ENCODE measurements around the gene PPP3CA. TPM values are rescaled to one million over a fixed set of nuclear protein-coding genes. Genes with fewer than 3 reads are reported as not detected.

PPP3CA gene
- total RNA-seq, 1 experiment from 2014 or later: 40.2 TPM

GRCh38 chr4:101071241-101071640, 276.1 kb downstream of the PPP3CA start:
- H2AFZ ChIP-seq: no peak overlapping the region
- BruUV-seq (replicated peaks): no TSS peak
- ChIA-PET CTCF (no interaction called here), POLR2A (ENCODE audit: unreplicated experiment) (no interaction called here)
- no peak for DNase-seq
- H3K27me3 ChIP-seq (ENCODE audit: insufficient read depth, low read depth): no peaks in the 10 kb centered on the region
- no peaks in the 10 kb centered on the region for H3K36me3 ChIP-seq (ENCODE audit: low read depth)
- H3K9me3 ChIP-seq (ENCODE audit: insufficient read depth, low read depth): no peaks in the 10 kb centered on the region
- H3K9me2 ChIP-seq (ENCODE audit: insufficient read depth): no peaks in the 10 kb centered on the region
- no peaks in the 10 kb centered on the region for H3K79me2 ChIP-seq (ENCODE audit: low read depth)
- no peak overlapping the region for H3K4me2 ChIP-seq
- H3K4me1 ChIP-seq (replicated peaks; ENCODE audit: insufficient read depth): no peaks in the 10 kb centered on the region
- H3K4me3 ChIP-seq: no peak overlapping the region
- no peaks in the 10 kb centered on the region for H3F3A ChIP-seq (ENCODE audit: insufficient read depth, low read depth)
- H4K20me1 ChIP-seq (ENCODE audit: insufficient read depth): no peaks in the 10 kb centered on the region
- no peak overlapping the region for H3K27ac ChIP-seq
- no peak for TF ChIP-seq CTCF (conservative IDR thresholded peaks at IDR 0.05)
- no peak for TF ChIP-seq EZH2 (IDR thresholded peaks at IDR 0.05; ENCODE audit: low read depth)
- intact Hi-C loops (cut with micrococcal nuclease; ENCODE audit: unreplicated experiment): no loop called here

DNA sequence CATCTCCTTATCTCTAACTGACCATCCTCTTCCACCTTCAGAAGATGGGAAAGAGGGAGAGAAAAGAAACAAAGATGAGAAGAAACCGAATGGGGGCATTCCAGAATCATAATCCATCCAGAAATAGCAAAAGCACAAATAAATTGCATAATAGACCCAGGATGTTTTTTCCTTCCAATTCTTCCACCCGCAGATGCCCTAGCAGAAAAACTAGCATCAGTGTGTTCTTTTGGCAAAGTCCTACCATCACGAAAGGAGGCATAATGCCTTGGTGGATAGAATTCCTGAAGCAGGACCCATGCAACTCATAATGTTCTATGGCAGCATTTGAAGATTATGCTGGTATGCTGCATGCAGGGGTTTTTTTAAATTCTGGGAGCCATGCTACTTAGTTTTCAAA, 279.2 kb downstream of the PPP3CA start:
- TF ChIP-seq CTCF (conservative IDR thresholded peaks at IDR 0.05) (no peak), EZH2 (IDR thresholded peaks at IDR 0.05; ENCODE audit: low read depth) (no peak)
- H3K79me2 ChIP-seq (ENCODE audit: low read depth): no peaks in the 10 kb centered on the region
- H3K4me1 ChIP-seq (replicated peaks; ENCODE audit: insufficient read depth): no peaks in the 10 kb centered on the region
- no peaks in the 10 kb centered on the region for H3K9me2 ChIP-seq (ENCODE audit: insufficient read depth)
- no peaks in the 10 kb centered on the region for H3K27me3 ChIP-seq (ENCODE audit: insufficient read depth, low read depth)
- no peak for DNase-seq
- no peak overlapping the region for H3K4me3 ChIP-seq
- POLR2A ChIA-PET (ENCODE audit: unreplicated experiment): interaction anchor here (0.6 kb wide), 1 partner anchor 258 kb away, joined by 3 read pairs; no protein-coding TSS in a partner anchor
- H3K27ac ChIP-seq: no peak overlapping the region
- H2AFZ ChIP-seq: no peak overlapping the region
- no peak overlapping the region for H3K4me2 ChIP-seq
- BruUV-seq (replicated peaks): no TSS peak
- no peaks in the 10 kb centered on the region for H3F3A ChIP-seq (ENCODE audit: insufficient read depth, low read depth)
- no peaks in the 10 kb centered on the region for H4K20me1 ChIP-seq (ENCODE audit: insufficient read depth)
- CTCF ChIA-PET: no interaction called here
- intact Hi-C loops (cut with micrococcal nuclease; ENCODE audit: unreplicated experiment): no loop called here
- no peaks in the 10 kb centered on the region for H3K36me3 ChIP-seq (ENCODE audit: low read depth)
- H3K9me3 ChIP-seq (ENCODE audit: insufficient read depth, low read depth): no peaks in the 10 kb centered on the region

DNA sequence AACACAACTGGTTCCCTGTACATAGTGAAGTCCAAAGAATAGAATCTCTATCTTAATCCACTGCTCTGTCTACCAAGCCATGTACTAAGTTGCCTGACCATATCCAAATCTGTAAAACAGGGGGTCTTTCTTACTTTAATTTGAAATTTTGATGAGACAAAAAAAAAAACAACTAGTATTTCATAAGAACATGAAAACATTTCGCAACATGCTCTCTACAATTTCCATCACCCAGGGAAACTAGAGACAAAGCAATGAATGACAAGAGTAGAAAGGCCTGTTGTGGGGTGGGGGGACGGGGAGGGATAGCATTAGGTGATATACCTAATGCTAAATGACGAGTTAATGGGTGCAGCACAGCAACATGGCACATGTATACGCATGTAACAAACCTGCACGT, 279.9 kb downstream of the PPP3CA start:
- no peaks in the 10 kb centered on the region for H3K4me1 ChIP-seq (replicated peaks; ENCODE audit: insufficient read depth)
- H4K20me1 ChIP-seq (ENCODE audit: insufficient read depth): no peaks in the 10 kb centered on the region
- H3K9me3 ChIP-seq (ENCODE audit: insufficient read depth, low read depth): no peaks in the 10 kb centered on the region
- intact Hi-C loops (cut with micrococcal nuclease; ENCODE audit: unreplicated experiment): no loop called here
- H3F3A ChIP-seq (ENCODE audit: insufficient read depth, low read depth): no peaks in the 10 kb centered on the region
- CTCF ChIA-PET: no interaction called here
- H3K9me2 ChIP-seq (ENCODE audit: insufficient read depth): no peaks in the 10 kb centered on the region
- H2AFZ ChIP-seq: no peak overlapping the region
- H3K36me3 ChIP-seq (ENCODE audit: low read depth): no peaks in the 10 kb centered on the region
- TF ChIP-seq CTCF (conservative IDR thresholded peaks at IDR 0.05): no peak
- TF ChIP-seq EZH2 (IDR thresholded peaks at IDR 0.05; ENCODE audit: low read depth): no peak
- H3K4me3 ChIP-seq: no peak overlapping the region
- H3K27ac ChIP-seq: no peak overlapping the region
- no peak for DNase-seq
- POLR2A ChIA-PET (ENCODE audit: unreplicated experiment): no interaction called here
- H3K79me2 ChIP-seq (ENCODE audit: low read depth): no peaks in the 10 kb centered on the region
- H3K4me2 ChIP-seq: no peak overlapping the region
- H3K27me3 ChIP-seq (ENCODE audit: insufficient read depth, low read depth): no peaks in the 10 kb centered on the region
- BruUV-seq (replicated peaks): no TSS peak
